Stimulated activated CD8-positive, alpha-beta memory T cell treated with anti-CD3 and anti-CD28 coated beads, Interleukin-4, amount 100 ng/mL, for 1 hour (primary cell): ENCODE measurements around the gene KRT2.
A peak's percentile ranks its signal among the peaks of the same experiment; 100 is the strongest.

ENCODE experiments used
- DNase-seq, 2 donors: peaks; one replicate each; pipeline ENCODE4 v3.0.0-alpha.2; 2020; ENCODE audit warnings: low read depth in 2 of 2, low spot score in 1 of 2

Gene KRT2

GRCh38 chr12:52651726-52652261 lies at the start of gene KRT2:
Gene KRT2 (minus strand): TSS chr12:52652211. CDS start chr12:52652142, 69 bp downstream.
- no peak for DNase-seq

- DNase-seq: no peak
Observed at GRCh38 chr12:52701281-52701680, 49.3 kb upstream of the KRT2 start.

DNA sequence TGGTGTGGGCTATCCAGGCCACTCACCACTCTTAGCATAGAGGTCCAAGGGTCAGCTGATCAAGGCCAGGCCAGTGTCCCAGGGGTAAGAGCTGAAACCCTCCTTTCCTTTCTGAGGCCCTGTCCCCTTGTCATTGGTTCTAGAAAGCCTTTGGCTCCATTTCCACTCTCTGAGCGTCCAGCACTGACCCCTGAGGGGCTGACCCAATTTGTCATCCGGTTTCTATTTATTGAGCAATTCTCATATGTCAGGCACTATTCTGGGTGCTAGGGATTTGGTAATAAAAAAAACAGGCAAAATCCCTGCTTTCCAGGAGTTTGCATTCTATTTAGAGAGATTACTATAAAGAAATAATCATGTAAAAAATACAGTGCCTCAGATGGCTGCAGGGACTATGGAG lies 47.9 kb upstream of the KRT2 start:
- DNase-seq: no peak

GRCh38 chr12:52699373-52699772 lies 47.4 kb upstream of the KRT2 start:
- no peak for DNase-seq

DNA sequence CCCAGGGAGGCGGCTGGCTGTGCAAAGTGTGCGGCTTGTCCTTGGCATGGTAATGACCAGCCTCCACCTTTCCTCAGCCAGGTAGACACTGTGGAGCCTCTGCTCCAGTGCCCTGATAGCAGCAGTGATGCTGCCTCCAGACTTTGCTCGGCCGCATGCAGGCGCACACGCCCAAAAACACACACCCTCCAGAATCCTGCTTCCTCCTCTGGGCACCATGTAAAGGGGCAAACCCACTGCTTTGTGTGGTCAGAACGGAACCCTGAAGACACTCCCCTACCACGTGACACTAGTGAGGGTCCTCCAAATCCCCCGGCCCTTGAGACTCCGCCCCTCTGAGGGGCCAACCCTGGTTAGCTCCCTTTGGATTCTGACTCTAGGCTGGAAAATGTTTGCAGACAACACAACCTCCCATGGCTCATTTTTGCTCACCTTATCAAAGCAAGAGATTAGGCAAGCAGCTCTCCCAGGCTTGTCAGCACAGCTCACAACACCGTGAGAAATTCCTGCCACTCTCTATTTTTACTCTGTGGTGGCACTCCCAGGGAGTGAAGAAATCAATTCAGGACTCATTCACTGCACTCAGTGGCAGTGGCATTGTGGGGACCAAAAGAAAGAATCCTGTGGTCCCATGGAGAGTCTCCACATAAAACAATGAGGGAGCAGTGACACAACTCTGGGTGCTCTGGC lies 46.8 kb upstream of the KRT2 start:
- DNase-seq: no peak

DNA sequence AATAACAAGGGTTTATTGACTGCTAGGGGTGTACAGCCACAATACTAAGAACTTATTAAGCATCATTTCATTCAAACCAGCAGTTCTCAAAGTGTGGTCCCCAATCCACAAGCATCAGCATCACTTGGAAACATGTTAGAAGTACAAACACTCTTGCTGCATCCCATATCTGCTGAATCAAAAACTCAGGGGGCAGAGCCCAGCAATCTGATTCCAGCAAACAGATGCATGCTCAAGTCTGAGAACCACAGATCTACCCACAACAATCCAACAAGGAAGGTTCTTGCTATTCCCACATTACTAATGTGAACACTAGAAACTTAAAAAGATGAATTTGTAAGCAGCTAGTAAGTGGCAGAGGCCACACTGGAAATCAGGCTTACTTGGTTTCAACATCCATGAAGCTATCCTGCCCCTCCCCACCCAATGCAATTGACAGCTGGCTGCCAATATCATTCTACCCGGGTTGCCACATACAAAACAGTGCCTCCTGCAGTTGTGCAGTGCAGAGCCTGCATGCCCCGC lies 45.1 kb upstream of the KRT2 start:
- no peak for DNase-seq

GRCh38 chr12:52696588-52696987 lies 44.6 kb upstream of the KRT2 start:
- no peak for DNase-seq

DNA sequence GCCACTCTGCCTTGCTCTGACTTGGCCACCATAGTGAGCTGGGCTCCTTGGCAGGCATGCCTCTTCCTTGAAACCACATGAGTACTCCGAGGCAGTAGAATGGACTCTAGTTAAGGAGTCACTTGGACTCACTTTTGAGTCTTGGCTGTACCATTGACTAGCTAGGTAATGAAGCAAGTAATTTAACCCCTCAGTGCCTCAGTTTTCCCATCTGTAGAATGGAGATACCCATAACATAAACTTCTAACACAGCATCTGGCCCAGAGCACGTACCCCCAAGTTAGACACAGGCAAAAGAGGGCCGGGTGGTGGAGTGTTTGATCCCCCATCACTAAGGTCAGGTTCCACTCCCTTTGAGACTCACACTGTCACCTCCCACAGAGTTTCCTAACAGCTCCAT lies 43.0 kb upstream of the KRT2 start:
- no peak for DNase-seq

DNA sequence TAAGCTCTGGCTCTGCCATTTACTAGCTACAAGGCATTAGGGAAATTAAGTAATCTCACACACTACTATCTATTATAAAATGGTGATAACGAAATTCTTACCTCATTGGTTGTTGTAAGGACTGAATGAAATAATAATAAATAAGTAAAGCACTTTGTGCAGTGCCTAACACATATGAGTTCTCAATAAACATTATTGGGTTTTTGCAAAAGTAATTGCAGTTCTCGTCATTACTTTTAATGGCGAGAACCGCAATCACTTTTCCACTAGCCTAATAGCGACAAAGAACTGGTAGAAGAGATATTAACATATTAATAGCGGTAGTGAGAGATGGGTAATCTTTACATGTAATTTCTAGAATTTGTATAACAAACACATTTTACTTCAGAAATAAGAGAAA lies 42.1 kb upstream of the KRT2 start:
- no peak for DNase-seq

GRCh38 chr12:52693261-52693660 lies 41.2 kb upstream of the KRT2 start:
- DNase-seq: no peak

DNA sequence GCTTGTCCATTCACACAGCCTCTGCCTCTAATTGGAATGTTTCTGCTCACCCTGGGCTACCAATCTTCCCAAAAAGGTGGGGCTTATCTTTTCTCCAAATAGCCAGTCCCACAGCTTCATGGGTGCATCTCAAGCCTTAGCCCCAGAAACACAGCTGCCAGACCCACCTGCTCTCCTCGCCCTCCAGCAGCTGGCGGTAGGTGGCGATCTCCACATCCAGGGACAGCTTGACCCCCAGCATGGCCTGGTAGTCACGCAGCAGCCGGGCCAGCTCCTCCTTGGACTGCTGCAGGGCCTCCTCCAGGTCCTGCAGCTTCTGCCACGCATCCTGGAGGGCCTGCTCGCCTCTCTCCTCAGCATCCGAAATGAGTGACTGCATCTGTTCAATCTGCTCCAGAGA lies 40.2 kb upstream of the KRT2 start:
- no peak for DNase-seq

GRCh38 chr12:52691841-52692150 lies 39.8 kb upstream of the KRT2 start:
- no peak for DNase-seq

GRCh38 chr12:52691076-52691840 lies 39.2 kb upstream of the KRT2 start:
- peak; percentile 23 to 29 for DNase-seq

GRCh38 chr12:52690351-52691075 lies 38.5 kb upstream of the KRT2 start:
- no peak for DNase-seq

GRCh38 chr12:52689936-52690335 lies 37.9 kb upstream of the KRT2 start:
- DNase-seq: no peak

DNA sequence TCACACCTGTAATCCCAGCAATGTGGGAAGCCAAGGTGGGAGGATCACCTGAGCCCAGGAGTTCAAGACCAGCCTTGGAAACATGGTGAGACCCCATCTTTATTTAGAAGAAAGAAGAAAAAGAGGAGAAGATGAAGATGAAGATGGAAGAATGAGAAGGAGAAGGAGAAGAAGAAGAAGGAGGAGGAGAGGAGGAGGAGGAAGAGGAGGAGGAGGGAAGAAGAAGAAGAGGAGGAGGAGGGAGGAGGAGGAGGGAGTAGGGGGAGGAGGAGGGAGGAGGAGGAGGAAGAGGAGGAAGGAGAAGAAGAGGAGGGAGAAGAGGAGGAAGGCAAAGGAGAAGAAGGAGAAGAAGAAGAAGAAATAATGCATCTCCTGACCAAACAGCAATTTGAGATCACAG lies 37.2 kb upstream of the KRT2 start:
- DNase-seq: no peak

GRCh38 chr12:52688481-52688880 lies 36.5 kb upstream of the KRT2 start:
- no peak for DNase-seq

GRCh38 chr12:52687497-52688385 lies 35.7 kb upstream of the KRT2 start:
- no peak for DNase-seq

DNA sequence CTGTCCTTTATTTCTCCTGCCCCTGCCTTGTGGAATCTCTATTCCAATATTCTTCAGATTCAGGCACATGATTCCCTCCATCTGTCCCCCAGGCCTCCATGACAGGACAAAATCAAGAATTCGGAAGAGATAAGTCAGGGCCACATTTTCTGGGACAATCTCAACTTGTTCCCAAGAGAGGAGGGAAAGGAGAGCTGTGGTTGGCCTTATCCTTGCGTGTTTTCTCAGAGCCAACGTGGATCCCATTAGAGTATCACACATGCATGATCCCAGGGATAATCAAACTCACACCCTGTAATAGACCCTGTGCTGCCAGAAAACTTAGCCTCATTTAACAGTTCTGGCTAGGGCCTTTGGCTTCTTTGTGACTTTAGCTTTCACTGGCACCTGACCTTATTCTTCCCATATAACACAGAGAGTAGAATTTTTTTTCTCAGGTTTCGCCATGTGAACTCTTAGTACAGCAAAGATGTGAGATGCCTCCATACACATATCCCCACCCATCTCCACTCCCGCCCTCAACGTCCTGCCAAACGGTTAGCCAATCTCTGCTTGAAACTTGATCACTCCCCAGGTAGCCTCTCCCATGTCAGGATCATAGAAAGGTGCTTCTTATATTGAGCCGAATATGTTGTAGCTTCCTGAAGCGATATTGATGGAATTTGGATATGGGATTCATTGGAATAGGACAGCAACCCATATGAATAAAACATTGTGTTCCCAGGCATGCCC lies 34.9 kb upstream of the KRT2 start:
- no peak for DNase-seq

- DNase-seq: no peak
Observed at GRCh38 chr12:52686063-52686462, 34.1 kb upstream of the KRT2 start.
